Activated naive CD4-positive, alpha-beta T cell treated with anti-CD3 and anti-CD28 coated beads, Interleukin-2, amount 50 U/mL, for 24 hours (primary cell): ENCODE data around the gene GAK.
"Not testable (repeated sequence)": the region's sequence is repeated elsewhere in the genome, so short reads cannot be mapped to it uniquely, and the experiment has no call there.

Source experiments
- H3K27ac Mint-ChIP-seq: one replicate; pipeline ENCODE4 v1.8.0; 2021; ENCODE audit warnings: mild to moderate bottlenecking, mixed read lengths
- H3K27me3 Mint-ChIP-seq: one replicate; pipeline ENCODE4 v1.8.0; 2021; ENCODE audit warnings: mixed read lengths
- H3K36me3 Mint-ChIP-seq: one replicate; pipeline ENCODE4 v1.8.0; 2021; ENCODE audit warnings: mixed read lengths
- H3K4me1 Mint-ChIP-seq: one replicate; pipeline ENCODE4 v1.8.0; 2021; ENCODE audit warnings: mixed read lengths
- H3K4me3 Mint-ChIP-seq: one replicate; pipeline ENCODE4 v1.8.0; 2021; ENCODE audit warnings: mild to moderate bottlenecking, mixed read lengths
- H3K9me3 Mint-ChIP-seq: one replicate; pipeline ENCODE4 v1.8.0; 2021; ENCODE audit warnings: mixed read lengths

The GAK gene

GRCh38 chr4:814312-814850 is 117.7 kb downstream of the GAK start:
- H3K36me3 Mint-ChIP-seq, result no peaks in the 10 kb centered on the region
- no peak overlapping the region for H3K4me3 Mint-ChIP-seq
- H3K27me3 Mint-ChIP-seq, result peaks cover 32% of the 10 kb centered on the region
- peak overlapping the region; percentile 15 for H3K27ac Mint-ChIP-seq
- H3K9me3 Mint-ChIP-seq, result no peaks in the 10 kb centered on the region
- H3K4me1 Mint-ChIP-seq, result no peaks in the 10 kb centered on the region

- Mint-ChIP-seq H3K4me1 (no peaks in the 10 kb centered on the region), H3K9me3 (no peaks in the 10 kb centered on the region), H3K27me3 (peaks cover 32% of the 10 kb centered on the region), H3K36me3 (no peaks in the 10 kb centered on the region), H3K27ac (no peak overlapping the region), H3K4me3 (no peak overlapping the region)
These were observed 118.2 kb downstream of the GAK start for GRCh38 chr4:813900-814299.

DNA sequence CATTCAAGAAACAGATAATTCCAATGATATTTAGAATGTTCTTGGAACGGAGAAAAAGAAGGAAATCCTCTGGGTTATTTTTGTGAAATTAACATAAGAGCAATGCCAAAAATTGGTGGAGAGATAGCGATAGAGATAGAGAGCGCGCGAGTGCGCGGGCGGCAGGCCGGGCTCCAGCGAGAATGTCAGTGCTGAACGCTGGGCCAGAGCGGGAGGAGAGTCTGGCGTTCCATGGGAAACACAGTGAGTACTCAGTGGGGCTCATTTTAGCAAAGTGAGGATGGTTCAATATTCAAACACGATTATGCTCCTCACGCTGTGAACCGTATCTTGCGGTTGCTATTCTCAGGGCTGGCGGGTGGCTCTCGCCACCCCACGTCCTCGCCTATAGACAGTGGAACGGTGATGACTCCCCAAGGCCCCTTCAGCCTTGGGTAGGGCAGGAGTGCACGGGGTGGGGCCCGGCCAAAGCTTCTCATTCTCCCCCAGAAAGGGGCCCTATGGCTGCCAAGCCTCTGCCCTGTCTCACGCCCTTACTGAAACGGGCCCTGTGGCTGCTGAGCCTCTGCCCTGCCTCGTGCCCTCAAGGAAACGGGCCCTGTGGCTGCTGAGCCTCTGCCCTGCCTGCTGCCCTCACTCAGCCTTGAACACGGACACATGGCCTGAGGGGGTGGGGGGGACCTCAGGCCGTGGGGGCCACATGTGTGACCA is 123.1 kb downstream of the GAK start:
- H3K36me3 Mint-ChIP-seq, result no peaks in the 10 kb centered on the region
- H3K4me3 Mint-ChIP-seq, result no peak overlapping the region
- peaks cover 21% of the 10 kb centered on the region for H3K27me3 Mint-ChIP-seq
- no peaks in the 10 kb centered on the region for H3K9me3 Mint-ChIP-seq
- H3K4me1 Mint-ChIP-seq, result no peaks in the 10 kb centered on the region
- no peak overlapping the region for H3K27ac Mint-ChIP-seq

- H3K9me3 Mint-ChIP-seq, result no peaks in the 10 kb centered on the region
- no peaks in the 10 kb centered on the region for H3K36me3 Mint-ChIP-seq
- no peak overlapping the region for H3K27ac Mint-ChIP-seq
- no peaks in the 10 kb centered on the region for H3K4me1 Mint-ChIP-seq
- peaks cover 11% of the 10 kb centered on the region for H3K27me3 Mint-ChIP-seq
- H3K4me3 Mint-ChIP-seq, result no peak overlapping the region
These were observed 124.3 kb downstream of the GAK start for GRCh38 chr4:807792-808191.

DNA sequence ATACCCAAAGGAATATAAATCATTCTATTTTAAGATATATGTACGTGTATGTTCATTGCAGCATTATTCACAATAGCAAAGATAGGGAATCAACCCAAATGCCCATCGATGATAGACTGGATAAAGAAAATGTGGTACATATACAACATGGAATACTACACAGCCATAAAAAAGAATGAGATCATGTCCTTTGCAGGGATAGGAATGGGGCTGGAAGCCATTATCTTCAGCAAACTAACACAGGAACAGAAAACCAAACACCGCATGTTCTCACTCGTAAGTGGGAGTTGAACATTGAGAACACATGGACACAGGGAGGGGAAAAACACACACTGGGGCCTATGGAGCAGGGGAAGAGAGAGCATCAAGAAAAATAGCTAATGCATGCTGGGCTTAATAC is 125.1 kb downstream of the GAK start:
- H3K27ac Mint-ChIP-seq, result not testable (repeated sequence)

DNA sequence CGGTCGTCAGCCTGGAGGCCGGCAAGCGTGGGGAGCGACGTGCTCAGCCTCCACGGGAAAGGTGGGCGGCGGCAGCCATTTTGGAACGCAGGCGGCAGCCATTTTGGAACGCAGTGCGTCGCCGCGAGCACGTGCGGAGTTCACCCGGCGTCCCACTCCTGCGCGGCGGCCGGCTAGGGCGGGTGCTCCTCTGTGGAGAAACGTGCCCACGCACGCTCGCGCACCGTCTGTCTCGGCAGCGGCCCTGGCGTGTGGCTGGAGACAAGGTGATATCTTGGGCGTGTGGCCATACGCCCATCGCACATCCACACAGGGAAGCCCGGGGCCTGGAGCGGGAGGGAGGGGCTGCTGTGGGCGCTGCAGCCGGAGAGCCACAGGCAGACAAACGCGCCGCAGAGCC is 127.3 kb downstream of the GAK start:
- Mint-ChIP-seq H3K9me3 (no peaks in the 10 kb centered on the region), H3K27ac (no peak overlapping the region), H3K36me3 (no peaks in the 10 kb centered on the region), H3K4me3 (no peak overlapping the region), H3K4me1 (no peaks in the 10 kb centered on the region), H3K27me3 (peaks cover 3% of the 10 kb centered on the region)

More for the DNA sequence above, 125.1 kb downstream of the GAK start:
- not testable (repeated sequence) for H3K4me1 Mint-ChIP-seq, H3K36me3 Mint-ChIP-seq, H3K4me3 Mint-ChIP-seq, H3K9me3 Mint-ChIP-seq, H3K27me3 Mint-ChIP-seq

GRCh38 chr4:803884-804283 is 128.2 kb downstream of the GAK start:
- peaks cover 3% of the 10 kb centered on the region for H3K27me3 Mint-ChIP-seq
- H3K27ac Mint-ChIP-seq, result no peak overlapping the region
- H3K9me3 Mint-ChIP-seq, result no peaks in the 10 kb centered on the region
- H3K36me3 Mint-ChIP-seq, result no peaks in the 10 kb centered on the region
- H3K4me1 Mint-ChIP-seq, result peaks cover 6% of the 10 kb centered on the region
- H3K4me3 Mint-ChIP-seq, result no peak overlapping the region

GRCh38 chr4:801436-802124 is 130.5 kb downstream of the GAK start:
- peaks cover 5% of the 10 kb centered on the region for H3K27me3 Mint-ChIP-seq
- no peaks in the 10 kb centered on the region for H3K9me3 Mint-ChIP-seq
- H3K4me1 Mint-ChIP-seq, result peaks cover 8% of the 10 kb centered on the region
- H3K27ac Mint-ChIP-seq, result no peak overlapping the region
- H3K36me3 Mint-ChIP-seq, result no peaks in the 10 kb centered on the region
- no peak overlapping the region for H3K4me3 Mint-ChIP-seq
